HepG2 (cell line): ENCODE data around the gene DPH2. TPM values are rescaled to one million over a fixed set of nuclear protein-coding genes. Genes with fewer than 3 reads are reported as not detected.

ENCODE experiments used
- ATAC-seq: fragments of 200-7000 bp; cut with Tn5 transposase; 3 replicates; pipeline ENCODE4 v1.9.1; 2020; ENCODE audit warnings: mild to moderate bottlenecking, moderate library complexity
- BruUV-seq: library from RNA; stranded (reverse); fragments of 400-500 nt; replicated peaks from 2 replicates; lab custom pipeline; 2021; lab: Mats Ljungman, UMichigan
- CTCF ChIA-PET: fragments of 300-600 bp; formaldehyde crosslinking; extraction: SDS; loops from one replicate; lab custom pipeline; 2021; ENCODE audit warnings: low total read pairs, inconsistent platforms, low intra/inter-chr PET ratio; lab: Yijun Ruan, JAX
- POLR2A ChIA-PET: fragments of 350-600 bp; sonication (Branson Sonifier 250); formaldehyde crosslinking; loops from one replicate; lab custom pipeline; 2020; ENCODE audit warnings: antibody characterized with exemption, inconsistent platforms; lab: Yijun Ruan, JAX
- DNase-seq: peaks from one replicate; pipeline ENCODE4 v3.0.0-alpha.2; 2015; ENCODE audit warnings: low spot score
- FAIRE-seq: peaks from 3 replicates; lab custom pipeline; 2011; peaks lifted over from hg19 to GRCh38; lab: Jason Lieb, UNC
- H2AFZ ChIP-seq: one replicate; pipeline ENCODE4 v1.6.1; 2011; ENCODE audit warnings: low read length, inconsistent platforms
- H3K27ac ChIP-seq: fragments of 300-600 bp; 3 replicates; pipeline ENCODE4 v1.8.0; 2011; ENCODE audit warnings: mixed run types, mild to moderate bottlenecking, mixed read lengths, low read length, inconsistent platforms; ENCODE audit not compliant: insufficient read depth; ENCODE audit errors: extremely low read length
- H3K27me3 ChIP-seq, 2 experiments: fragments of 200-600 bp in 1 of 2; 2 replicates in 1 of 2; 3 replicates in 1 of 2; pipeline versions ENCODE4 v1.6.0 to v1.8.0; 2011; ENCODE audit warnings: low read length in 2 of 2, mild to moderate bottlenecking in 2 of 2, moderate library complexity in 2 of 2, inconsistent platforms in 1 of 2; ENCODE audit not compliant: insufficient read depth in 2 of 2, control insufficient read depth in 1 of 2
- H3K36me3 ChIP-seq, 2 experiments: fragments of 200-600 bp in 1 of 2; replicated peaks in 1 of 2; 2 replicates in 1 of 2; 3 replicates in 1 of 2; pipeline versions ENCODE4 v1.5.1 to v1.8.0; 2011; ENCODE audit warnings: low read length in 2 of 2, inconsistent platforms in 1 of 2; ENCODE audit not compliant: insufficient read depth in 2 of 2, control insufficient read depth in 1 of 2
- H3K4me1 ChIP-seq: 2 replicates; pipeline ENCODE4 v1.5.1; 2012; ENCODE audit warnings: low read length, inconsistent platforms; ENCODE audit not compliant: insufficient read depth
- H3K4me2 ChIP-seq: 2 replicates; pipeline ENCODE4 v1.6.0; 2011; ENCODE audit warnings: low read depth, low read length, inconsistent platforms
- H3K4me3 ChIP-seq, 3 experiments: fragments of 200-600 bp in 1 of 3; sonication (generic), shearing (Covaris generic) in 1 of 3; replicated peaks in 1 of 3; 2 replicates each; pipeline ENCODE4 v1.5.1; 2011 to 2016; ENCODE audit warnings: low read length in 3 of 3, inconsistent platforms in 2 of 3, low read depth in 2 of 3, mild to moderate bottlenecking in 2 of 3, control low read depth in 1 of 3, mixed read lengths in 1 of 3; ENCODE audit not compliant: insufficient read depth in 1 of 3
- H3K79me2 ChIP-seq: one replicate; pipeline ENCODE4 v1.6.1; 2011; ENCODE audit warnings: low read length, inconsistent platforms; ENCODE audit not compliant: insufficient read depth
- H3K9ac ChIP-seq: 2 replicates; pipeline ENCODE4 v1.6.0; 2011; ENCODE audit warnings: mild to moderate bottlenecking, low read depth, low read length, inconsistent platforms; ENCODE audit not compliant: insufficient read depth
- H3K9me3 ChIP-seq: 2 replicates; pipeline ENCODE4 v1.5.1; 2012; ENCODE audit warnings: mild to moderate bottlenecking, low read length
- H4K20me1 ChIP-seq: 2 replicates; pipeline ENCODE4 v1.6.0; 2011; ENCODE audit warnings: inconsistent platforms, mild to moderate bottlenecking, low read length, moderate library complexity; ENCODE audit not compliant: insufficient read depth
- CHD2 ChIP-seq: IDR thresholded peaks from 2 replicates; pipeline ENCODE4 v1.6.1; 2011; ENCODE audit warnings: low read depth, low read length, improper control_type of control experiment
- CREBL2 ChIP-seq: sonication (generic); formaldehyde crosslinking; IDR thresholded peaks from 2 replicates; pipeline ENCODE4 v1.8.1; 2023; ENCODE audit warnings: missing genetic modification reagents, mild to moderate bottlenecking, borderline replicate concordance
- EED ChIP-seq: sonication (generic); formaldehyde crosslinking; IDR thresholded peaks from 2 replicates; pipeline ENCODE4 v1.5.0; 2020; ENCODE audit warnings: mild to moderate bottlenecking, missing genetic modification reagents
- FOSL2 ChIP-seq: sonication (generic); formaldehyde crosslinking; IDR thresholded peaks from 2 replicates; pipeline ENCODE4 v1.4.0; 2020; ENCODE audit warnings: missing genetic modification reagents
- GTF3A ChIP-seq: sonication (generic); formaldehyde crosslinking; conservative IDR thresholded peaks from 2 replicates; pipeline ENCODE4 v1.4.0; 2020; ENCODE audit warnings: mild to moderate bottlenecking, missing genetic modification reagents
- ISL2 ChIP-seq: sonication (generic); formaldehyde crosslinking; IDR thresholded peaks from 2 replicates; pipeline ENCODE4 v1.5.0; 2020; ENCODE audit warnings: missing genetic modification reagents
- MAZ ChIP-seq, 2 experiments: sonication (generic) in 1 of 2; formaldehyde crosslinking in 1 of 2; IDR thresholded peaks; 2 replicates each; pipeline versions ENCODE4 v1.5.0 to v1.6.1; 2012 to 2020; ENCODE audit warnings: low read depth in 2 of 2, mild to moderate bottlenecking in 2 of 2, borderline replicate concordance in 1 of 2, improper control_type of control experiment in 1 of 2, low read length in 1 of 2, missing genetic modification reagents in 1 of 2, moderate library complexity in 1 of 2
- MEIS2 ChIP-seq: sonication (generic); formaldehyde crosslinking; IDR thresholded peaks from 2 replicates; pipeline ENCODE4 v1.9.0; 2021; ENCODE audit warnings: mild to moderate bottlenecking, missing genetic modification reagents
- MIER3 ChIP-seq: IDR thresholded peaks from 2 replicates; pipeline ENCODE4 v1.6.1; 2016; ENCODE audit warnings: missing compliant biosample characterization, borderline replicate concordance
- MTF1 ChIP-seq: sonication (generic); formaldehyde crosslinking; IDR thresholded peaks from 2 replicates; pipeline ENCODE4 v1.5.0; 2020; ENCODE audit warnings: missing genetic modification reagents
- NCOA1 ChIP-seq: sonication (generic); formaldehyde crosslinking; IDR thresholded peaks from 2 replicates; pipeline ENCODE4 v1.9.0; 2021; ENCODE audit warnings: missing genetic modification reagents
- ONECUT2 ChIP-seq: sonication (generic); formaldehyde crosslinking; IDR thresholded peaks from 2 replicates; pipeline ENCODE4 v1.4.0; 2020; ENCODE audit warnings: missing genetic modification reagents
- RARA ChIP-seq: IDR thresholded peaks from 2 replicates; pipeline ENCODE4 v1.6.1; 2016; ENCODE audit warnings: missing genetic modification reagents, missing compliant biosample characterization
- REXO4 ChIP-seq: sonication (generic); formaldehyde crosslinking; IDR thresholded peaks from 2 replicates; pipeline ENCODE4 v1.8.0; 2022; ENCODE audit warnings: missing genetic modification reagents, mild to moderate bottlenecking, borderline replicate concordance
- THAP11 ChIP-seq: IDR thresholded peaks from 2 replicates; pipeline ENCODE4 v1.6.1; 2016; ENCODE audit warnings: missing biosample characterization, missing genetic modification reagents
- U2AF1 ChIP-seq: fragments of 200-400 bp; formaldehyde crosslinking; optimal IDR thresholded peaks from 2 replicates; pipeline ENCODE3; 2017; ENCODE audit warnings: mild to moderate bottlenecking, low read depth, low read length
- ZNF263 ChIP-seq: sonication (generic); formaldehyde crosslinking; IDR thresholded peaks from 2 replicates; pipeline ENCODE4 v1.4.0; 2020; ENCODE audit warnings: missing genetic modification reagents
- ZNF331 ChIP-seq: sonication (generic); formaldehyde crosslinking; IDR thresholded peaks from 2 replicates; pipeline ENCODE4 v1.4.0; 2020; ENCODE audit warnings: missing genetic modification reagents
- ZNF441 ChIP-seq: sonication (generic); formaldehyde crosslinking; IDR thresholded peaks from 2 replicates; pipeline ENCODE4 v1.7.0; 2021; ENCODE audit warnings: missing genetic modification reagents, borderline replicate concordance
- ZNF543 ChIP-seq: sonication (generic); formaldehyde crosslinking; IDR thresholded peaks from 2 replicates; pipeline ENCODE4 v1.4.0; 2020; ENCODE audit warnings: mild to moderate bottlenecking, missing genetic modification reagents
- WGBS: methylation state at CpG from one replicate; pipeline ENCODE4 v1.1.6; 2017; ENCODE audit warnings: low lambda C conversion rate; 5-methylcytosine and 5-hydroxymethylcytosine counted together
- in situ Hi-C: cut with HindIII; loops from 2 replicates; pipeline ENCODE4 v1.10.0; 2017; ENCODE audit warnings: low pct_unique_long_range_greater_than_20kb; ENCODE audit not compliant: extremely low pct_ligation_motif_present
- intact Hi-C: fragments of 100-400 bp; cut with micrococcal nuclease; formaldehyde crosslinking; loops from one replicate; pipeline ENCODE4 v1.10.0; 2022; ENCODE audit not compliant: unreplicated experiment
- polyA plus RNA-seq, 8 experiments: library from polyadenylated mRNA; depleted of rRNA in 3 of 8; stranded (reverse) in 7 of 8; unstranded in 1 of 8; fragments of >200 nt; fragmentation: Illumina TruSeq in 4 of 8; extraction: Trizol in 4 of 8; gene quantifications; 2 replicates each; pipeline versions ENCODE4 v1.2.1 to v1.2.3, GENCODE V29; 2011 to 2016; ENCODE audit warnings: low read depth in 4 of 8, missing spikeins in 1 of 8, mixed read lengths in 1 of 8; ENCODE audit not compliant: insufficient read depth in 1 of 8
- total RNA-seq, 5 experiments: library from RNA; depleted of rRNA; stranded (reverse); fragments of >200 nt; fragmentation: Illumina TruSeq; extraction: Trizol; gene quantifications; 2 replicates each; pipeline ENCODE4 v1.2.3, GENCODE V29; 2016; ENCODE audit warnings: low read depth in 1 of 5
- TF ChIP-seq, protein P1 (sequence below): fragments of 450-650 bp; IDR thresholded peaks from 2 replicates; pipeline ENCODE4 v1.6.1; 2016
- TF ChIP-seq, protein P2 (sequence below): IDR thresholded peaks from 2 replicates; pipeline ENCODE4 v1.6.1; 2016; ENCODE audit warnings: missing compliant biosample characterization, missing genetic modification reagents, borderline replicate concordance
- TF ChIP-seq, protein P3 (sequence below): sonication (generic); formaldehyde crosslinking; IDR thresholded peaks from 2 replicates; pipeline ENCODE4 v1.4.0; 2020; ENCODE audit warnings: missing genetic modification reagents

Gene DPH2
- total and polyA plus RNA-seq, 2 of the 13 experiments (the other 11 are each of a cell fraction or from before 2014, with no cell fraction given), result 32.2 to 38.3 TPM

- peak overlapping the region; percentile 50 for H3K9ac ChIP-seq
- no peak overlapping the region for H2AFZ ChIP-seq
- H3K27me3 ChIP-seq, result no peaks in the 10 kb centered on the region
- H3K4me1 ChIP-seq, result peaks cover 61% of the 10 kb centered on the region
- peak overlapping the region; percentile 60 for H3K4me2 ChIP-seq
- ChIA-PET CTCF (no interaction called here), POLR2A (interaction anchor here (0.7 to 4.3 kb wide), 7 partner anchors 9 to 337 kb away, joined by 3 to 32 read pairs (median 6); partner anchors contain the start of genes ATP6V0B, B4GALT2, DPH2 and IPO13)
- DNase-seq (peak; percentile 55), ATAC-seq (peak; percentile 21), FAIRE-seq (peak; percentile 72)
- H3K4me3 ChIP-seq, result peak overlapping the region in 1 of 3 experiments; percentile 46; a peak in 2 of 6 replicates
- in situ Hi-C loops (no loop called here), intact Hi-C loops (no loop called here)
- BruUV-seq, result no TSS peak
- H3K79me2 ChIP-seq, result peaks cover 6% of the 10 kb centered on the region
- no peaks in the 10 kb centered on the region for H4K20me1 ChIP-seq
- no peaks in the 10 kb centered on the region for H3K9me3 ChIP-seq
- H3K27ac ChIP-seq, result peak overlapping the region; percentile 62
- WGBS, result 12% methylated on average over 6 of the region's 6 CpGs
- H3K36me3 ChIP-seq, result peaks cover 15 to 30% of the 10 kb centered on the region in 2 experiments; a peak in 4 of 5 replicates
- TF ChIP-seq ZNF441 (CRISPR knock-in tag) (no peak), MTF1 (CRISPR knock-in tag) (no peak), ZNF331 (CRISPR knock-in tag) (peak; percentile 26; the same call in 1 of the 2 replicates), ZNF543 (no peak), ONECUT2 (CRISPR knock-in tag) (no peak), FOSL2 (CRISPR knock-in tag) (peak; percentile 32), MEIS2 (CRISPR knock-in tag) (no peak), ZNF263 (CRISPR knock-in tag) (no peak), REXO4 (CRISPR knock-in tag) (no peak), THAP11 (CRISPR knock-in tag) (peak; percentile 20; the same call in 1 of the 2 replicates), MAZ (IDR thresholded peaks at IDR 0.05; ENCODE audit: borderline replicate concordance, low read depth, low read length) (no peak), MAZ (CRISPR knock-in tag; IDR thresholded peaks at IDR 0.05; ENCODE audit: low read depth) (0 out of 2 replicates have a peak, but pooled peaks have one; percentile 40), EED (CRISPR knock-in tag) (no peak), U2AF1 (no peak), NCOA1 (peak; percentile 52; the same call in 1 of the 2 replicates), ISL2 (CRISPR knock-in tag) (no peak), MIER3 (CRISPR knock-in tag) (no peak), RARA (CRISPR knock-in tag) (no peak; the same call in 1 of the 2 replicates), GTF3A (CRISPR knock-in tag) (no peak), CREBL2 (CRISPR knock-in tag) (no peak), CHD2 (no peak)
- TF ChIP-seq, protein P1, sequence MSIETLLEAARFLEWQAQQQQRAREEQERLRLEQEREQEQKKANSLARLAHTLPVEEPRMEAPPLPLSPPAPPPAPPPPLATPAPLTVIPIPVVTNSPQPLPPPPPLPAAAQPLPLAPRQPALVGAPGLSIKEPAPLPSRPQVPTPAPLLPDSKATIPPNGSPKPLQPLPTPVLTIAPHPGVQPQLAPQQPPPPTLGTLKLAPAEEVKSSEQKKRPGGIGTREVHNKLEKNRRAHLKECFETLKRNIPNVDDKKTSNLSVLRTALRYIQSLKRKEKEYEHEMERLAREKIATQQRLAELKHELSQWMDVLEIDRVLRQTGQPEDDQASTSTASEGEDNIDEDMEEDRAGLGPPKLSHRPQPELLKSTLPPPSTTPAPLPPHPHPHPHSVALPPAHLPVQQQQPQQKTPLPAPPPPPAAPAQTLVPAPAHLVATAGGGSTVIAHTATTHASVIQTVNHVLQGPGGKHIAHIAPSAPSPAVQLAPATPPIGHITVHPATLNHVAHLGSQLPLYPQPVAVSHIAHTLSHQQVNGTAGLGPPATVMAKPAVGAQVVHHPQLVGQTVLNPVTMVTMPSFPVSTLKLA, result peak; percentile 58
- TF ChIP-seq, protein P2, sequence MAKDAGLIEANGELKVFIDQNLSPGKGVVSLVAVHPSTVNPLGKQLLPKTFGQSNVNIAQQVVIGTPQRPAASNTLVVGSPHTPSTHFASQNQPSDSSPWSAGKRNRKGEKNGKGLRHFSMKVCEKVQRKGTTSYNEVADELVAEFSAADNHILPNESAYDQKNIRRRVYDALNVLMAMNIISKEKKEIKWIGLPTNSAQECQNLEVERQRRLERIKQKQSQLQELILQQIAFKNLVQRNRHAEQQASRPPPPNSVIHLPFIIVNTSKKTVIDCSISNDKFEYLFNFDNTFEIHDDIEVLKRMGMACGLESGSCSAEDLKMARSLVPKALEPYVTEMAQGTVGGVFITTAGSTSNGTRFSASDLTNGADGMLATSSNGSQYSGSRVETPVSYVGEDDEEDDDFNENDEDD (CRISPR knock-in tag), result no peak
- TF ChIP-seq, protein P3, sequence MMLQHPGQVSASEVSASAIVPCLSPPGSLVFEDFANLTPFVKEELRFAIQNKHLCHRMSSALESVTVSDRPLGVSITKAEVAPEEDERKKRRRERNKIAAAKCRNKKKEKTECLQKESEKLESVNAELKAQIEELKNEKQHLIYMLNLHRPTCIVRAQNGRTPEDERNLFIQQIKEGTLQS (CRISPR knock-in tag), result no peak
Observed at GRCh38 chr1:43987159-43987902, 17.5 kb downstream of the DPH2 start.
